Lower leg skin (tissue), 4 donors: Measurements from ENCODE around the gene UAP1. TPM values are rescaled to one million over a fixed set of nuclear protein-coding genes. Genes with fewer than 3 reads are reported as not detected.

Experiments
- DNase-seq, 2 donors: peaks; one replicate each; pipeline ENCODE4 v3.0.0-alpha.2; 2019; ENCODE audit warnings: low spot score in 2 of 2
- H3K4me3 ChIP-seq: fragments of 200-600 bp; sonication (generic); 2 replicates; pipeline ENCODE4 v1.5.1; 2017; ENCODE audit warnings: mild to moderate bottlenecking, low read depth; ENCODE audit not compliant: poor library complexity, severe bottlenecking
- POLR2A ChIP-seq, 2 donors: fragments of 450-650 bp; IDR thresholded peaks; one replicate each; pipeline ENCODE4 v1.6.1; 2016 to 2017; ENCODE audit warnings: antibody characterized with exemption in 2 of 2, mild to moderate bottlenecking in 1 of 2, moderate library complexity in 1 of 2
- WGBS, 2 donors: methylation state at CpG; one replicate each; pipeline ENCODE4 v1.1.5; 2018; 5-methylcytosine and 5-hydroxymethylcytosine counted together
- intact Hi-C: fragments of 100-400 bp; cut with DNase I; formaldehyde crosslinking; loops from one replicate; pipeline ENCODE4 v1.15.0; 2023; ENCODE audit warnings: low total_unique reads
- total RNA-seq, 4 donors: library from RNA; depleted of rRNA; stranded (reverse); fragments of >200 nt; gene quantifications; one replicate each; pipeline ENCODE4 v1.1.0, GENCODE V29; 2016
- TF ChIP-seq, protein P1 (sequence below), 3 donors: fragments of 450-650 bp; IDR thresholded peaks; one replicate each; pipeline ENCODE4 v1.5.1; 2016; ENCODE audit warnings: antibody characterized with exemption in 3 of 3, mild to moderate bottlenecking in 3 of 3, moderate library complexity in 2 of 3

Gene UAP1
- total RNA-seq, 4 donors from 2014 or later, result 29.6 to 40.0 (median 31.3) TPM

DNA sequence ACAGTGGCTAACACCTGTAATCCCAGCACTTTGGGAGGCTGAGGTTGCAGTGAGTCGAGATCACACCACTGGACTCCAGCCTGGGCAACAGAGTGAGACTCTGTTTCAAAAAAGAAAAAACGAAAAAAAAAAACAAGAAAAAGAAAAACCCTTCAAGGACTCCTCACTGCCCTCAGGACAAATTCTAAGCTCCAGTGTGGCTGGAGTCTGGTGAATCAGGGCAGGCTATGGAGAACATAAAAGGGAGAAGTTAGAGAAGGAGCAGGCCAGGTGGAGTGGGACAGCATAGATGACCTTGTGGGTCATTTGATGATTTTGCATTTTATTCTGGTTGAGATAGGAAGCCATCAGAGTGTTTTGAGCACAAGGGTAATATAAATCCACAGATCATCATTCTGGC lies 12.5 kb upstream of the UAP1 start:
- intact Hi-C loops, result no loop called here
- H3K4me3 ChIP-seq, result no peak overlapping the region
- no peak for DNase-seq
- WGBS, 2 donors, result 29 to 31% methylated on average over 2 of the region's 2 CpGs
- TF ChIP-seq POLR2A (IDR thresholded peaks at IDR 0.05), result no peak
- TF ChIP-seq, protein P1, sequence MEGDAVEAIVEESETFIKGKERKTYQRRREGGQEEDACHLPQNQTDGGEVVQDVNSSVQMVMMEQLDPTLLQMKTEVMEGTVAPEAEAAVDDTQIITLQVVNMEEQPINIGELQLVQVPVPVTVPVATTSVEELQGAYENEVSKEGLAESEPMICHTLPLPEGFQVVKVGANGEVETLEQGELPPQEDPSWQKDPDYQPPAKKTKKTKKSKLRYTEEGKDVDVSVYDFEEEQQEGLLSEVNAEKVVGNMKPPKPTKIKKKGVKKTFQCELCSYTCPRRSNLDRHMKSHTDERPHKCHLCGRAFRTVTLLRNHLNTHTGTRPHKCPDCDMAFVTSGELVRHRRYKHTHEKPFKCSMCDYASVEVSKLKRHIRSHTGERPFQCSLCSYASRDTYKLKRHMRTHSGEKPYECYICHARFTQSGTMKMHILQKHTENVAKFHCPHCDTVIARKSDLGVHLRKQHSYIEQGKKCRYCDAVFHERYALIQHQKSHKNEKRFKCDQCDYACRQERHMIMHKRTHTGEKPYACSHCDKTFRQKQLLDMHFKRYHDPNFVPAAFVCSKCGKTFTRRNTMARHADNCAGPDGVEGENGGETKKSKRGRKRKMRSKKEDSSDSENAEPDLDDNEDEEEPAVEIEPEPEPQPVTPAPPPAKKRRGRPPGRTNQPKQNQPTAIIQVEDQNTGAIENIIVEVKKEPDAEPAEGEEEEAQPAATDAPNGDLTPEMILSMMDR (IDR thresholded peaks at IDR 0.05), result no peak

DNA sequence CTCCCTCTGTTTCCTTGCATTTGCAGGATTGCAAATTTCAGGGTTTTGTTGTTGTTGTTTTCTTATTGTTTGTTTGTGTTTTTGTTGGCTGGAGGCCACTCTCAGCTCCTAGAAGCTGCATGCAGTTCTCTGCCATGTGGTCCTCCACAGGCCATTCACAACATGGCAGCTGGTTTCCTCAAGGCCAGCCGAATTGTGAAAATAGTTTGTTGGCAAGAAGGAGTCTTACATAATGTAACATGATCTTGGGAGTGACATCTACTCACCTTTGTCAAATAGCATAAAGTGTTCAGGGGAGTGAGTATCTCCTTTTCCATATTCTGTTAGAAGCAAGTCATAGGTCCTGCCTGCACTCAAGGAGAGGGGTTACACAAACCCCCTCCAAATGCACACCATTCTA lies 10.6 kb upstream of the UAP1 start:
- no peak overlapping the region for H3K4me3 ChIP-seq
- intact Hi-C loops, result no loop called here
- no peak for DNase-seq
- WGBS, 2 donors, result 33 to 45% methylated on average over 1 of the region's 1 CpG
- TF ChIP-seq, protein P1 (IDR thresholded peaks at IDR 0.05), result no peak
- no peak for TF ChIP-seq POLR2A (IDR thresholded peaks at IDR 0.05)

DNA sequence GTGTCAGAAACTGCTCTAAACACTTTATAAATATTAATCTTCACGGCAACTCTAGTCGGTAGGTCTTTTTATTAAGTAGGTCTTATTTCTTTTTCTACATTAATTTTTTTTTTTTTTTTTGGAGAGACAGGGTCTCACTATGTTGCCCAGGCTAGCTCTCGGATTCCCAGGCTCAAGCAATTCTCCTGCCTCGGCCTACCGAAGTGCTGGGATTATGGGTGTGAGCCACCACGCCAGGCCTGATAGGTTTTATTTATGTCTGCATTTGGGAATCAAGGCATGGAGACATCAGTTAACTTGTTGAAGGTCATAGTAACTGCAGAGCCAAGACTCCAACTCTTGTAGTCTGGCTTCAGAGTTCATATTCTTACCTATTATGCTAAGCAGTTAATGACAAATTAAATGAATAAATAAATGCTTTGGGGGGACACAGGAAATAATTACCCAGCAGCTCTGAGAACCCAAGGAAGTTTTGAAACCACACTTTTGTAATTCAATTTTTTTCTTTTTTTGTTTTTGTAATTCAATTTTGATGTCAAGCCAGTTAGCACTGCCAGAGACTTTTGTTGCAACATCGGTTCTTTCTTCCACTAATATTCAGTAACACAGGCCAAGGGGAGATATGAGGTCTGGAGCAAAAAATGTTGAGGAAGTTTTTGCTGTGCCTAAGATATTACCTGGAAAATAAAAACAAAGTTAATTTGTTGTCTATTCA lies 9.4 kb upstream of the UAP1 start:
- no peak for TF ChIP-seq POLR2A (IDR thresholded peaks at IDR 0.05)
- TF ChIP-seq, protein P1 (IDR thresholded peaks at IDR 0.05), result no peak
- 47 to 79% methylated on average over 7 of the region's 7 CpGs for WGBS, 2 donors
- H3K4me3 ChIP-seq, result no peak overlapping the region
- DNase-seq, result no peak
- intact Hi-C loops, result no loop called here

DNA sequence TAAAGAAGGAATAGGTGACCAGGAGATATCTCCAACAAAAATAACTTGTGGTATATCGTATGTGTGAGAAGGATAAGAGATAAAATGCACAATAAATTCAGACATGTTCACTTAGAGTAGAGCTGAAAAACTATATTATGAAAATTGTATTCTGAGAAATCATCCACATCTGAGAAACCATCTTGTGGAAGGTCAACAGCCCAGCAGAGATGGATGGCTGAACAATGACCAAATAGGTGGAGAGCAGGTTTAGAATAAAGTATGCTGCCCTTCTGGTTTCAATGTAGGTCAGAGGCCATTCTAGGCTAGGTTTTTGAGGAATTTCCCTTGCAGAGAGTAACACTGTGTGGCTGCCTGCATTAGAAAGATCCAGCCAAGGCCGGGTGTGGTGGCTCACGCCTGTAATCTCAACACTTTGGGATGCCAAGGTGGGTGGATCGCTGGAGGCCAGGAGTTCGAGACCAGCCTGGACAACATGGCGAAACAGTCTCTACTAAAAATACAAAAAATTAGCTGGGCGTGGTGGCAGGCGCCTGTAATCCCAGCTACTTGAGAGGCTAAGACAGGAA lies 8.8 kb upstream of the UAP1 start:
- intact Hi-C loops, result no loop called here
- H3K4me3 ChIP-seq, result no peak overlapping the region
- 63 to 69% methylated on average over 8 of the region's 8 CpGs for WGBS, 2 donors
- TF ChIP-seq POLR2A (IDR thresholded peaks at IDR 0.05), result no peak
- TF ChIP-seq, protein P1 (IDR thresholded peaks at IDR 0.05), result no peak
- no peak for DNase-seq

DNA sequence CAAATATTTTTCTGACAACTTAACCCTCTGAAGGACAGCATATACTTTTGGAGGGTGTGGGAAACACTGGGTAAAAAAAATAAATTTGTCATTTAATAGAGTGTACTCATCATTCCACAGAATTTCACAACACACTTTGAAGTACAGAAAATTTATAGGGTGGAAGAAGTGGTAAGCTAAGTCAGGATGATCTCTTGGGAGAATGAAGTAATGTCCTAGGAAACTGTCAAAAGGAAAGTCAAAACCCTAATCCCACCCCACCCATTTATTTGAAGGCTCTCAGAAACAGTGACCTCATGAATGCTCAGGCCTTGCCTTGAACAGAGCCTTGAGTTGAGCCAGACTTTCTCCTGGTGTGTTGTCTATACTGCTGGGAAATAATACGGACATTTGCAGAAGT lies 7.3 kb upstream of the UAP1 start:
- no peak for DNase-seq
- TF ChIP-seq POLR2A (IDR thresholded peaks at IDR 0.05), result no peak
- TF ChIP-seq, protein P1 (IDR thresholded peaks at IDR 0.05), result no peak
- intact Hi-C loops, result no loop called here
- WGBS, 2 donors, result 68 to 77% methylated on average over 1 of the region's 1 CpG
- H3K4me3 ChIP-seq, result no peak overlapping the region
